SU-DHL-6 (cell line): ENCODE data around the gene MRPS27.

Source experiments
- EZH2phosphoT487 ChIP-seq: fragments of 200-600 bp; sonication (generic), shearing (Covaris generic); conservative IDR thresholded peaks from 2 replicates; pipeline ENCODE4 v1.6.1; 2018; ENCODE audit warnings: mild to moderate bottlenecking, antibody characterized with exemption, low read length, moderate library complexity, mixed read lengths
- TF ChIP-seq, protein P1 (sequence below): fragments of 200-600 bp; sonication (generic); IDR thresholded peaks from one replicate; pipeline ENCODE4 v1.5.1; 2017; ENCODE audit warnings: antibody characterized with exemption, mild to moderate bottlenecking, low read length, moderate library complexity; ENCODE audit not compliant: insufficient read depth, poor library complexity, severe bottlenecking

DNA sequence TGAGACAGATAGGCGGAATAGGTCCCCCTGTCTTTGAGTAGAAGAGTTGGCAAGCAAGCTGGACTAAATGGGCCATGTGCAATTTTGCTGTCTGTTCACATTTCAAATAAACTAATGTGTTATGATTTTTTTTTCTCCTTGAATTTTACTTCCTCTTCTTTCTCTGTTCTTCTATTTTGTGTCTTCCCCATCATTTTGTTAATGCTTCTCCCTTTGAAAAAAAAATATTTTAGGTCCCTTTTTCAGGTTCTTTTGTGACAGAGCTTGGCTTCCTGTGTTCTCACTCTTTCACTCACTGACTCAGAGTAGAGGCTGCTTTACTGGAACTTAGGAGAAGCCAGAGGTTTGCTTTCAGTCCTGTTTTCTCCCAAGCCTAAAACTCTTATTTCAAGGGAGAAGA is 48.2 kb upstream of the MRPS27 start:
- TF ChIP-seq, protein P1, sequence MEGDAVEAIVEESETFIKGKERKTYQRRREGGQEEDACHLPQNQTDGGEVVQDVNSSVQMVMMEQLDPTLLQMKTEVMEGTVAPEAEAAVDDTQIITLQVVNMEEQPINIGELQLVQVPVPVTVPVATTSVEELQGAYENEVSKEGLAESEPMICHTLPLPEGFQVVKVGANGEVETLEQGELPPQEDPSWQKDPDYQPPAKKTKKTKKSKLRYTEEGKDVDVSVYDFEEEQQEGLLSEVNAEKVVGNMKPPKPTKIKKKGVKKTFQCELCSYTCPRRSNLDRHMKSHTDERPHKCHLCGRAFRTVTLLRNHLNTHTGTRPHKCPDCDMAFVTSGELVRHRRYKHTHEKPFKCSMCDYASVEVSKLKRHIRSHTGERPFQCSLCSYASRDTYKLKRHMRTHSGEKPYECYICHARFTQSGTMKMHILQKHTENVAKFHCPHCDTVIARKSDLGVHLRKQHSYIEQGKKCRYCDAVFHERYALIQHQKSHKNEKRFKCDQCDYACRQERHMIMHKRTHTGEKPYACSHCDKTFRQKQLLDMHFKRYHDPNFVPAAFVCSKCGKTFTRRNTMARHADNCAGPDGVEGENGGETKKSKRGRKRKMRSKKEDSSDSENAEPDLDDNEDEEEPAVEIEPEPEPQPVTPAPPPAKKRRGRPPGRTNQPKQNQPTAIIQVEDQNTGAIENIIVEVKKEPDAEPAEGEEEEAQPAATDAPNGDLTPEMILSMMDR = no peak
- TF ChIP-seq EZH2phosphoT487 = no peak
